ENCODE results near the gene STK35.
"Not testable (repeated sequence)": the region's sequence is repeated elsewhere in the genome, so short reads cannot be mapped to it uniquely, and the experiment has no call there.

The STK35 gene

GRCh38 chr20:2164421-2164820, 62.8 kb downstream of the STK35 start:
- DNase-seq = no peak

GRCh38 chr20:2164966-2165365, 63.3 kb downstream of the STK35 start:
- no peak for DNase-seq

GRCh38 chr20:2165871-2166270, 64.2 kb downstream of the STK35 start:
- no peak for DNase-seq

- no peak for DNase-seq
Measured at GRCh38 chr20:2167112-2167511, 65.5 kb downstream of the STK35 start.

- no peak for DNase-seq
Measured at GRCh38 chr20:2168946-2169345, 67.3 kb downstream of the STK35 start.

- DNase-seq = no peak
Measured at GRCh38 chr20:2169456-2170088, 67.9 kb downstream of the STK35 start.

GRCh38 chr20:2170404-2170803, 68.8 kb downstream of the STK35 start:
- no peak for DNase-seq

- DNase-seq = no peak
Measured at GRCh38 chr20:2171266-2171790, 69.7 kb downstream of the STK35 start.

GRCh38 chr20:2171840-2172239, 70.2 kb downstream of the STK35 start:
- DNase-seq = not testable (repeated sequence)

- no peak for DNase-seq
Measured at GRCh38 chr20:2172305-2173175, 70.9 kb downstream of the STK35 start.

GRCh38 chr20:2173186-2173585, 71.6 kb downstream of the STK35 start:
- no peak for DNase-seq

- no peak for DNase-seq
Measured at GRCh38 chr20:2174067-2174466, 72.4 kb downstream of the STK35 start.

- no peak for DNase-seq
Measured at GRCh38 chr20:2176946-2177345, 75.3 kb downstream of the STK35 start.

- DNase-seq = no peak
Measured at GRCh38 chr20:2178318-2179232, 76.9 kb downstream of the STK35 start.

GRCh38 chr20:2179233-2179580, 77.6 kb downstream of the STK35 start:
- DNase-seq = no peak

- no peak for DNase-seq
Measured at GRCh38 chr20:2179949-2180348, 78.3 kb downstream of the STK35 start.

- no peak for DNase-seq
Measured at GRCh38 chr20:2183381-2183780, 81.8 kb downstream of the STK35 start.

GRCh38 chr20:2184933-2185332, 83.3 kb downstream of the STK35 start:
- DNase-seq = not testable (repeated sequence)

GRCh38 chr20:2195614-2196013, 94.0 kb downstream of the STK35 start:
- DNase-seq = no peak

- DNase-seq = no peak
Measured at GRCh38 chr20:2197166-2197565, 95.5 kb downstream of the STK35 start.
